PC-9 (cell line): ENCODE data around the gene ZNHIT2. TPM values are rescaled to one million over a fixed set of nuclear protein-coding genes. Genes with fewer than 3 reads are reported as not detected.

Experiments
- BruUV-seq: library from RNA; stranded (reverse); fragments of 400-500 nt; replicated peaks from 2 replicates; lab custom pipeline; 2021; lab: Mats Ljungman, UMichigan
- CTCF ChIA-PET: fragments of 300-600 bp; sonication (Branson Sonifier 250); formaldehyde crosslinking; loops from one replicate; lab custom pipeline; 2022; ENCODE audit warnings: antibody characterized with exemption; lab: Charles Lee
- POLR2A ChIA-PET: fragments of 300-600 bp; sonication (Branson Sonifier 250); formaldehyde crosslinking; loops from one replicate; lab custom pipeline; 2022; ENCODE audit warnings: antibody characterized with exemption; ENCODE audit not compliant: unreplicated experiment; lab: Charles Lee
- DNase-seq, 2 experiments: peaks; one replicate each; pipeline versions ENCODE4 v3.0.0 to v3.0.0-alpha.2; 2015 to 2022; ENCODE audit warnings: mixed read lengths in 1 of 2
- H2AFZ ChIP-seq: fragments of 200-600 bp; sonication (generic); 2 replicates; pipeline ENCODE4 v1.8.1; 2017; ENCODE audit warnings: antibody characterized with exemption
- H3F3A ChIP-seq: fragments of 200-600 bp; sonication (generic); 2 replicates; pipeline ENCODE4 v1.8.1; 2017; ENCODE audit warnings: antibody characterized with exemption, mild to moderate bottlenecking, low read depth; ENCODE audit not compliant: insufficient read depth
- H3K27ac ChIP-seq: fragments of 200-600 bp; sonication (generic); 2 replicates; pipeline ENCODE4 v1.6.1; 2016; ENCODE audit warnings: mixed run types
- H3K27me3 ChIP-seq: fragments of 200-600 bp; sonication (generic); 2 replicates; pipeline ENCODE4 v1.6.1; 2016; ENCODE audit warnings: low read depth, mixed run types; ENCODE audit not compliant: insufficient read depth
- H3K36me3 ChIP-seq: fragments of 200-600 bp; sonication (generic); 2 replicates; pipeline ENCODE4 v1.6.1; 2016; ENCODE audit warnings: low read depth, mixed run types
- H3K4me1 ChIP-seq: fragments of 200-600 bp; sonication (generic); replicated peaks from 2 replicates; pipeline ENCODE4 v1.6.1; 2016; ENCODE audit warnings: mixed run types; ENCODE audit not compliant: insufficient read depth
- H3K4me2 ChIP-seq: fragments of 200-600 bp; sonication (generic); 2 replicates; pipeline ENCODE4 v1.6.1; 2017; ENCODE audit warnings: mixed run types
- H3K4me3 ChIP-seq: fragments of 200-600 bp; sonication (generic); 2 replicates; pipeline ENCODE4 v1.6.1; 2016; ENCODE audit warnings: mixed run types
- H3K79me2 ChIP-seq: fragments of 200-600 bp; sonication (generic); 2 replicates; pipeline ENCODE4 v1.6.1; 2017; ENCODE audit warnings: low read depth, mixed run types
- H3K9me2 ChIP-seq: fragments of 200-600 bp; sonication (generic); 2 replicates; pipeline ENCODE4 v1.8.1; 2017; ENCODE audit warnings: mild to moderate bottlenecking; ENCODE audit not compliant: insufficient read depth
- H3K9me3 ChIP-seq: fragments of 200-600 bp; sonication (generic); 2 replicates; pipeline ENCODE4 v1.8.1; 2016; ENCODE audit warnings: low read depth; ENCODE audit not compliant: insufficient read depth
- H4K20me1 ChIP-seq: fragments of 200-600 bp; sonication (generic); 2 replicates; pipeline ENCODE4 v1.8.1; 2017; ENCODE audit not compliant: insufficient read depth
- CTCF ChIP-seq: fragments of 200-600 bp; sonication (generic); conservative IDR thresholded peaks from 2 replicates; pipeline ENCODE4 v1.6.1; 2017; ENCODE audit warnings: mixed run types, antibody characterized with exemption, mild to moderate bottlenecking, moderate library complexity
- EZH2 ChIP-seq: fragments of 200-600 bp; sonication (generic); IDR thresholded peaks from 2 replicates; pipeline ENCODE4 v1.8.0; 2017; ENCODE audit warnings: antibody characterized with exemption, low read depth
- intact Hi-C: fragments of 100-400 bp; cut with micrococcal nuclease; formaldehyde crosslinking; loops from one replicate; pipeline ENCODE4 v1.10.0; 2022; ENCODE audit not compliant: unreplicated experiment
- total RNA-seq: library from RNA; stranded (reverse); gene quantifications from 2 replicates; pipeline ENCODE4 v1.2.3, GENCODE V29; 2021

Gene ZNHIT2
- total RNA-seq, 1 experiment from 2014 or later = 13.7 TPM

GRCh38 chr11:65107751-65108468 lies 9.6 kb downstream of the ZNHIT2 start:
- Histone ChIP-seq H3K27me3 (no peaks in the 10 kb centered on the region), H3K36me3 (no peaks in the 10 kb centered on the region), H3K27ac (no peak overlapping the region), H3K79me2 (peaks cover 8% of the 10 kb centered on the region), H3F3A (peaks cover 31% of the 10 kb centered on the region), H4K20me1 (no peaks in the 10 kb centered on the region; the same call in 1 of the 2 replicates), H3K4me1 (peaks cover 17% of the 10 kb centered on the region), H3K9me2 (no peaks in the 10 kb centered on the region), H3K4me2 (no peak overlapping the region), H3K4me3 (no peak overlapping the region), H3K9me3 (no peaks in the 10 kb centered on the region), H2AFZ (no peak overlapping the region)
- CTCF ChIA-PET = no interaction called here
- no peak for TF ChIP-seq CTCF
- no peak for TF ChIP-seq EZH2
- no TSS peak for BruUV-seq
- POLR2A ChIA-PET = interaction anchor here (0.6 kb wide), 1 partner anchor 98 kb away, joined by 4 read pairs; no protein-coding TSS in a partner anchor
- no peak for DNase-seq
- intact Hi-C loops = no loop called here

- no peaks in the 10 kb centered on the region; the same call in 1 of the 2 replicates for H4K20me1 ChIP-seq
- peaks cover 15% of the 10 kb centered on the region for H3K4me1 ChIP-seq
- DNase-seq = no peak
- no peaks in the 10 kb centered on the region for H3K36me3 ChIP-seq
- H3F3A ChIP-seq = peaks cover 36% of the 10 kb centered on the region
- TF ChIP-seq EZH2 = no peak
- no peak for TF ChIP-seq CTCF
- intact Hi-C loops = no loop called here
- BruUV-seq = no TSS peak
- H3K4me2 ChIP-seq = no peak overlapping the region
- no peak overlapping the region for H3K27ac ChIP-seq
- ChIA-PET POLR2A (no interaction called here), CTCF (no interaction called here)
- no peaks in the 10 kb centered on the region for H3K27me3 ChIP-seq
- no peaks in the 10 kb centered on the region for H3K9me3 ChIP-seq
- H2AFZ ChIP-seq = no peak overlapping the region
- no peaks in the 10 kb centered on the region for H3K9me2 ChIP-seq
- H3K79me2 ChIP-seq = peaks cover 16% of the 10 kb centered on the region
- H3K4me3 ChIP-seq = no peak overlapping the region
Measured at GRCh38 chr11:65107078-65107477, 10.4 kb downstream of the ZNHIT2 start.

- no TSS peak for BruUV-seq
Measured at GRCh38 chr11:65104628-65105027, 12.9 kb downstream of the ZNHIT2 start.

More at GRCh38 chr11:65104628-65105027, 12.9 kb downstream of the ZNHIT2 start:
- H3F3A ChIP-seq = peaks cover 36% of the 10 kb centered on the region
- no peak overlapping the region for H2AFZ ChIP-seq
- peaks cover 14% of the 10 kb centered on the region for H3K4me1 ChIP-seq
- H3K9me2 ChIP-seq = no peaks in the 10 kb centered on the region
- no peak for TF ChIP-seq EZH2
- TF ChIP-seq CTCF = no peak
- intact Hi-C loops = no loop called here
- no peaks in the 10 kb centered on the region for H3K9me3 ChIP-seq
- no peak overlapping the region for H3K4me3 ChIP-seq
- no peaks in the 10 kb centered on the region; the same call in 1 of the 2 replicates for H4K20me1 ChIP-seq
- peaks cover 17% of the 10 kb centered on the region for H3K79me2 ChIP-seq
- no peaks in the 10 kb centered on the region for H3K27me3 ChIP-seq
- POLR2A ChIA-PET = no interaction called here
- no peaks in the 10 kb centered on the region for H3K36me3 ChIP-seq
- H3K4me2 ChIP-seq = no peak overlapping the region
- DNase-seq = no peak
- no peak overlapping the region for H3K27ac ChIP-seq
- CTCF ChIA-PET = no interaction called here
